Naive thymus-derived CD8-positive, alpha-beta T cell (primary cell): Measurements from ENCODE around the gene GAS6. TPM values are rescaled to one million over a fixed set of nuclear protein-coding genes. Genes with fewer than 3 reads are reported as not detected.

ENCODE experiments used
- ATAC-seq, 2 donors: fragments of 150-1000 bp; cut with Tn5 transposase in 1 of 2; sonication (Bioruptor Pico), chemical (Tn5 transposase) in 1 of 2; 1 replicate in 1 of 2; 2 replicates in 1 of 2; pipeline ENCODE4 v1.10.0; 2021; ENCODE audit warnings: mild to moderate bottlenecking in 2 of 2, moderate library complexity in 2 of 2
- POLR2A ChIA-PET: fragments of 350-600 bp; sonication (Branson Sonifier 250); formaldehyde crosslinking; loops from one replicate; lab custom pipeline; 2021; ENCODE audit warnings: antibody characterized with exemption; lab: Charles Lee
- DNase-seq, 10 donors: peaks; one replicate each; pipeline versions ENCODE4 v3.0.0 to v3.0.0-alpha.2; 2020 to 2022
- H3K27ac Mint-ChIP-seq, 10 donors: one replicate each; pipeline ENCODE4 v1.8.0; 2020 to 2022; ENCODE audit warnings: mild to moderate bottlenecking in 10 of 10, mixed read lengths in 10 of 10, moderate library complexity in 4 of 10, inconsistent platforms in 1 of 10
- H3K27me3 Mint-ChIP-seq, 5 donors: one replicate each; pipeline ENCODE4 v1.8.0; 2021 to 2022; ENCODE audit warnings: mixed read lengths in 5 of 5
- H3K36me3 Mint-ChIP-seq, 3 donors: one replicate each; pipeline ENCODE4 v1.8.0; 2020 to 2022; ENCODE audit warnings: mixed read lengths in 3 of 3, mild to moderate bottlenecking in 2 of 3, inconsistent platforms in 1 of 3
- H3K4me1 Mint-ChIP-seq, 4 donors: one replicate each; pipeline ENCODE4 v1.8.0; 2021 to 2022; ENCODE audit warnings: mixed read lengths in 4 of 4
- H3K4me3 Mint-ChIP-seq, 10 donors: one replicate each; pipeline ENCODE4 v1.8.0; 2020 to 2022; ENCODE audit warnings: mild to moderate bottlenecking in 10 of 10, mixed read lengths in 10 of 10, moderate library complexity in 6 of 10, inconsistent platforms in 1 of 10
- H3K9me3 Mint-ChIP-seq, 9 donors: one replicate each; pipeline ENCODE4 v1.8.0; 2020 to 2022; ENCODE audit warnings: mixed read lengths in 9 of 9, mild to moderate bottlenecking in 3 of 9, inconsistent platforms in 1 of 9, moderate library complexity in 1 of 9
- polyA plus RNA-seq, 3 donors: library from polyadenylated mRNA; unstranded; fragments of 300-500 nt; fragmentation: Illumina TruSeq; gene quantifications; one replicate each; pipeline ENCODE4 v1.2.3, GENCODE V29; 2021
- total RNA-seq, 8 experiments: library from RNA in 2 of 8; stranded (reverse) in 2 of 8; gene quantifications; one replicate each; pipeline ENCODE4 v1.2.3 and lab custom pipeline; 2021 to 2026

Gene GAS6
- total and polyA plus RNA-seq, 5 experiments from 2014 or later, result 0.19 to 2.4 (median 1.2) TPM; not detected in 1

DNA sequence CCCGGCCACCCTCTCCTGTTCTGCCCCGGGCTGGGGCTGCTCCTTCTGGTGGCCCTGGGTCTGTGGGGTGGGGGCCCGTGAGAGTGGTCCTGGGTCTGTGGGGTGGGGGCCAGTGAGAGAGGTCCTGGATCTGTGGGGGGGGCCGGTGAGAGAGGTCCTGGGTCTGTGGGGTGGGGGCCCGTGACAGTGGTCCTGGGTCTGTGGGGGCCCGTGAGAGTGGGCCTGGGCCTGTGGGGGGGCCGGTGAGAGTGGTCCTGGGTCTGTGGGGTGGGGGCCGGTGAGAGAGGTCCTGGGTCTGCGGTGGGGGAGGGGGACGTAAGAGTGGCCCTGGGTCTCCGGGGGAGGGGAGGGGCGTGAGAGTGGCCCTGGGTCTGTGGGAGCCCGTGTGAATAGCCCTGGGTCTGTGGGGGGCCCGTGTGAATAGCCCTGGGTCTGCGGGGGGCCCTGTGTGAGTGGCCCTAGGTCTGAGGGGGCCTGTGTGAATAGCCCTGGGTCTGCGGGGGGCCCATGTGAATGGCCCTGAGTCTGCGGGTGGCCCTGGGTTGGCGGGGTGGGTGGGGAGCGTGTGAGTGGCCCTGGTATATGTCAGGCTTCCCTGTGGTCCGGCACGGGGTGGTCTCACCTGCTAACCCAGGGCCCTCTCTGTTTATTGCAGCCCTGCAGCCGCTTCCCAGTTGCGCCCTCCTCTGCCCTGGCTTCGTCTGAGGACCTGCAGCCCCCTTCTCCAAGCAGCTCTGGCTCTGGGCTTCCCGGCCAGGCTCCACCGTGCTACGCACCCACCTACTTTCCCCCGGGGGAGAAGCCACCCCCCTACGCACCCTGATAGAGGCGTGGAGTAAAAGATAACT lies 52.6 kb downstream of the GAS6 start:
- no peak overlapping the region for H3K4me3 Mint-ChIP-seq
- H3K27ac Mint-ChIP-seq, result no peak overlapping the region
- H3K36me3 Mint-ChIP-seq, result peaks cover 0 to 4% (median 0%) of the 10 kb centered on the region in 3 donors
- ATAC-seq (no peak), DNase-seq (no peak)
- H3K9me3 Mint-ChIP-seq, result peaks cover 0 to 23% (median 9%) of the 10 kb centered on the region in 9 donors
- POLR2A ChIA-PET, result no interaction called here
- H3K4me1 Mint-ChIP-seq, result peaks cover 8 to 15% (median 13%) of the 10 kb centered on the region in 4 donors
- H3K27me3 Mint-ChIP-seq, result peaks cover 0 to 4% (median 0%) of the 10 kb centered on the region in 5 donors

GRCh38 chr13:113810640-113811039 lies 53.2 kb downstream of the GAS6 start:
- Mint-ChIP-seq H3K4me1 (peaks cover 3 to 9% (median 6%) of the 10 kb centered on the region in 4 donors), H3K9me3 (peaks cover 0 to 23% (median 9%) of the 10 kb centered on the region in 9 donors), H3K36me3 (peaks cover 0 to 4% (median 0%) of the 10 kb centered on the region in 3 donors), H3K4me3 (no peak overlapping the region), H3K27ac (no peak overlapping the region), H3K27me3 (peaks cover 0 to 2% (median 0%) of the 10 kb centered on the region in 5 donors)
- DNase-seq (no peak), ATAC-seq (no peak)
- POLR2A ChIA-PET, result no interaction called here

- ATAC-seq, result no peak
- POLR2A ChIA-PET, result no interaction called here
- Mint-ChIP-seq H3K9me3 (peaks cover 0 to 23% (median 9%) of the 10 kb centered on the region in 9 donors), H3K4me3 (no peak overlapping the region), H3K4me1 (peaks cover 0 to 2% (median 1%) of the 10 kb centered on the region in 4 donors), H3K27ac (no peak overlapping the region), H3K36me3 (peaks cover 0 to 4% (median 0%) of the 10 kb centered on the region in 3 donors), H3K27me3 (no peaks in the 10 kb centered on the region)
- no peak for DNase-seq
These were observed 53.9 kb downstream of the GAS6 start for GRCh38 chr13:113809934-113810333.

- Mint-ChIP-seq H3K4me3 (no peak overlapping the region), H3K27me3 (no peaks in the 10 kb centered on the region), H3K4me1 (no peaks in the 10 kb centered on the region), H3K36me3 (peaks cover 0 to 4% (median 0%) of the 10 kb centered on the region in 3 donors), H3K9me3 (peaks cover 0 to 23% (median 9%) of the 10 kb centered on the region in 9 donors), H3K27ac (peak overlapping the region in 2 of 10 donors; percentile 10 to 41)
- no peak for ATAC-seq
- POLR2A ChIA-PET, result no interaction called here
- no peak for DNase-seq
These were observed 55.6 kb downstream of the GAS6 start for GRCh38 chr13:113808058-113808834.

- no peak for DNase-seq
- no peak overlapping the region for H3K4me3 Mint-ChIP-seq
- no peak overlapping the region for H3K27ac Mint-ChIP-seq
- peaks cover 0 to 20% (median 9%) of the 10 kb centered on the region in 9 donors for H3K9me3 Mint-ChIP-seq
- ATAC-seq, result no peak
- no peaks in the 10 kb centered on the region for H3K4me1 Mint-ChIP-seq
- POLR2A ChIA-PET, result no interaction called here
- H3K36me3 Mint-ChIP-seq, result peaks cover 0 to 4% (median 0%) of the 10 kb centered on the region in 3 donors
- peaks cover 0 to 2% (median 0%) of the 10 kb centered on the region in 5 donors for H3K27me3 Mint-ChIP-seq
These were observed 57.4 kb downstream of the GAS6 start for GRCh38 chr13:113806526-113806925.

GRCh38 chr13:113806104-113806471 lies 57.8 kb downstream of the GAS6 start:
- POLR2A ChIA-PET, result no interaction called here
- no peak for ATAC-seq
- H3K36me3 Mint-ChIP-seq, result peaks cover 0 to 4% (median 0%) of the 10 kb centered on the region in 3 donors

GRCh38 chr13:113805431-113806103 lies 58.3 kb downstream of the GAS6 start:
- DNase-seq (no peak), ATAC-seq (no peak)
- POLR2A ChIA-PET, result no interaction called here
- peaks cover 0 to 4% (median 0%) of the 10 kb centered on the region in 3 donors for H3K36me3 Mint-ChIP-seq
- no peak overlapping the region for H3K27ac Mint-ChIP-seq
- no peak overlapping the region for H3K4me3 Mint-ChIP-seq
- peaks cover 0 to 2% (median 0%) of the 10 kb centered on the region in 5 donors for H3K27me3 Mint-ChIP-seq
- no peaks in the 10 kb centered on the region for H3K4me1 Mint-ChIP-seq
- peaks cover 0 to 20% (median 9%) of the 10 kb centered on the region in 9 donors for H3K9me3 Mint-ChIP-seq

More at GRCh38 chr13:113806104-113806471, 57.8 kb downstream of the GAS6 start:
- Mint-ChIP-seq H3K27me3 (peaks cover 0 to 2% (median 0%) of the 10 kb centered on the region in 5 donors), H3K9me3 (peaks cover 0 to 20% (median 9%) of the 10 kb centered on the region in 9 donors), H3K4me1 (no peaks in the 10 kb centered on the region), H3K27ac (no peak overlapping the region), H3K4me3 (no peak overlapping the region)
- DNase-seq, result no peak

- peaks cover 0 to under 1% (median 0%) of the 10 kb centered on the region in 4 donors for H3K4me1 Mint-ChIP-seq
- no peaks in the 10 kb centered on the region for H3K36me3 Mint-ChIP-seq
- no peak for DNase-seq
- no peak overlapping the region for H3K27ac Mint-ChIP-seq
- no peak for ATAC-seq
- H3K27me3 Mint-ChIP-seq, result peaks cover 0 to 2% (median 0%) of the 10 kb centered on the region in 5 donors
- POLR2A ChIA-PET, result no interaction called here
- peaks cover 0 to 17% (median 9%) of the 10 kb centered on the region in 9 donors for H3K9me3 Mint-ChIP-seq
- H3K4me3 Mint-ChIP-seq, result no peak overlapping the region
These were observed 59.0 kb downstream of the GAS6 start for GRCh38 chr13:113804703-113805430.

DNA sequence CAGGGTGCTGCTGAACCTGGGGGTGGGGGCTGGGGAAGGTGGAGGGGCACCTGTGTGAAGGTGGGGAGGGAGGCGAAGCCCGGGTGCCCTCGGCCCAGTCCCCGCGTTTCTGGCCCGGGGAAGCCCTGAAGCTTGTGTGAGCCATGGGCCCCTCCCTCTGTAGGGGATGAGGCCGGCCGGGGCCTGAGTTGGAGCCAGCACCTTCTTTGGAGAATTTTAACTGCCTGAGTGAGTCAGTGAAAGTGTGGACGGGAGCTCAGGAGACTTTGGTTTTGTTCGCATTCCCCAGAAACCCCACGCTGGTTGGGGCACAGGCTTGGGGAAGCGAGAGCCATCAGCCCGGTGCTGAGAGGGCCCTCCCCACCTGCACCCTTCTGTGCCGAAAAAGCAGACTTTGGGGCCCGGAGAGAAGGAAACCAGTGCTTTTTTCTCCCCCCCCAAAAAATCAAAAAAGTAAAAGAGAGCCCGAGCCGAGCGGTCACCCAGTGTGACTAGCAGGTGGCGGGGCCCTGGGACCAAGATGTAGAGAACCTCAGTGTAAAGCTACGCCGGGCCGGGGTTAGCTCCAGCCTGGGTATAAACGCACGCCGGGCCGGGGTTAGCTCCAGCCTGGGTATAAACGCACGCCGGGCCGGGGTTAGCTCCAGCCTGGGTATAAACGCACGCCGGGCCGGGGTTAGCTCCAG lies 59.7 kb downstream of the GAS6 start:
- Mint-ChIP-seq H3K4me1 (peaks cover 0 to 2% (median 0%) of the 10 kb centered on the region in 4 donors), H3K4me3 (no peak overlapping the region), H3K27ac (no peak overlapping the region), H3K9me3 (peaks cover 0 to 12% (median 9%) of the 10 kb centered on the region in 9 donors), H3K36me3 (no peaks in the 10 kb centered on the region), H3K27me3 (peaks cover 0 to 2% (median 0%) of the 10 kb centered on the region in 5 donors)
- POLR2A ChIA-PET, result no interaction called here
- no peak for ATAC-seq
- no peak for DNase-seq

DNA sequence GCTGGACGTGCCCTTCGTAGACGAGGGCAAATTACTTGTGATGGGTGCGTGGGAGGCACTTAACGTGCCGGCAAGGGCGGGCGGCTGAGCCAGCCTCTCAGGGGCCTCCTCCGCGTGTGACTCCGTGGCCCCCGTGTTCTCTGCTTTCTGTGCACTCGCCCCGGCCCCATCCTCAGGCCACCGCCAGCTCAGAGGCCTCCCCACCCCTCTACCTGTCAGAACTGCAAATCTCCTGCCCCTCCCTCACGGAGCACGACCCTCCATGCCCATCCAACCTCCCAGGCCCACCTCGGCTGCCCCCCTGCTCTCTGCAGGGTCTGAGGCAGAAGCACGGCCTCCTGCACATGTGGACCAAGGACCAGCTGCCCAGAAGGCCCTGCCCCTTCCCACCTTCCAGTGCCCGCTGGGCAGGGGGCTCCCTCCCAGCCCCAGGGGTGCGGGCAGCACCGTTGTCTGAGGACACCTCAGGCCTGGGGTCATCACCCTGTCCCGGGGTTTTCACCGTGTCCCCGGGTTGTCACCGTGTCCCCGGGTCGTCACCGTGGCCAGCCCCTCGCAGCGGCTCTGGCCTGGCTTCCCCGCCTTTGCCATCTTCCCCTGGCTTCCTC lies 60.4 kb downstream of the GAS6 start:
- Mint-ChIP-seq H3K36me3 (no peaks in the 10 kb centered on the region), H3K9me3 (peaks cover 0 to 9% (median 7%) of the 10 kb centered on the region in 9 donors), H3K27ac (no peak overlapping the region), H3K27me3 (peaks cover 0 to 2% (median 0%) of the 10 kb centered on the region in 5 donors), H3K4me3 (no peak overlapping the region), H3K4me1 (peaks cover 0 to 2% (median 0%) of the 10 kb centered on the region in 4 donors)
- DNase-seq (no peak), ATAC-seq (no peak)
- POLR2A ChIA-PET, result interaction anchor here (0.5 kb wide), 1 partner anchor 107 kb away, joined by 3 read pairs; no protein-coding TSS in a partner anchor

GRCh38 chr13:113802761-113803160 lies 61.1 kb downstream of the GAS6 start:
- Mint-ChIP-seq H3K4me1 (peaks cover 0 to 2% (median 0%) of the 10 kb centered on the region in 4 donors), H3K9me3 (peaks cover 0 to 2% (median 0%) of the 10 kb centered on the region in 9 donors), H3K4me3 (no peak overlapping the region), H3K36me3 (no peaks in the 10 kb centered on the region), H3K27ac (no peak overlapping the region), H3K27me3 (peaks cover 0 to 2% (median 0%) of the 10 kb centered on the region in 5 donors)
- ATAC-seq (no peak), DNase-seq (no peak)
- POLR2A ChIA-PET, result interaction anchor here (0.5 kb wide), 1 partner anchor 108 kb away, joined by 3 read pairs; no protein-coding TSS in a partner anchor
